CD8-positive, alpha-beta memory T cell (primary cell): ENCODE measurements around the gene TMEM266. TPM values are rescaled to one million over a fixed set of nuclear protein-coding genes. Genes with fewer than 3 reads are reported as not detected.

ENCODE experiments used
- CTCF ChIA-PET: fragments of 350-600 bp; sonication (Branson Sonifier 250); formaldehyde crosslinking; loops from one replicate; lab custom pipeline; 2021; ENCODE audit warnings: antibody characterized with exemption; lab: Charles Lee
- POLR2A ChIA-PET: fragments of 350-600 bp; sonication (Branson Sonifier 250); formaldehyde crosslinking; loops from one replicate; lab custom pipeline; 2021; ENCODE audit warnings: antibody characterized with exemption; lab: Charles Lee
- DNase-seq, 5 donors: peaks; one replicate each; pipeline versions ENCODE4 v3.0.0 to v3.0.0-alpha.2; 2020 to 2022; ENCODE audit warnings: mixed read lengths in 1 of 5
- H3K27ac ChIP-seq: one replicate; pipeline ENCODE4 v1.7.0; 2013; ENCODE audit warnings: low read depth, mild to moderate bottlenecking, low read length, moderate library complexity
- H3K27me3 ChIP-seq: 2 replicates; pipeline ENCODE4 v1.7.0; 2013; ENCODE audit warnings: low read length, mild to moderate bottlenecking; ENCODE audit not compliant: insufficient read depth, poor library complexity, severe bottlenecking
- H3K36me3 ChIP-seq: 2 replicates; pipeline ENCODE4 v1.7.0; 2013; ENCODE audit warnings: mild to moderate bottlenecking, low read length, moderate library complexity; ENCODE audit not compliant: insufficient read depth
- H3K4me1 ChIP-seq: 2 replicates; pipeline ENCODE4 v1.7.0; 2013; ENCODE audit warnings: mild to moderate bottlenecking, low read length, moderate library complexity; ENCODE audit not compliant: insufficient read depth
- H3K4me3 ChIP-seq: 2 replicates; pipeline ENCODE4 v1.7.0; 2013; ENCODE audit warnings: mild to moderate bottlenecking, low read length
- H3K9me3 ChIP-seq: 2 replicates; pipeline ENCODE4 v1.7.0; 2013; ENCODE audit warnings: mild to moderate bottlenecking, low read length
- H3K27ac Mint-ChIP-seq, 8 donors: one replicate each; pipeline ENCODE4 v1.8.0; 2020 to 2021; ENCODE audit warnings: mixed read lengths in 8 of 8, mild to moderate bottlenecking in 6 of 8, inconsistent platforms in 3 of 8, moderate library complexity in 3 of 8
- H3K27me3 Mint-ChIP-seq, 2 donors: one replicate each; pipeline ENCODE4 v1.8.0; 2020 to 2021; ENCODE audit warnings: mixed read lengths in 2 of 2, mild to moderate bottlenecking in 1 of 2, moderate library complexity in 1 of 2
- H3K36me3 Mint-ChIP-seq, 3 donors: one replicate each; pipeline ENCODE4 v1.8.0; 2020 to 2021; ENCODE audit warnings: mixed read lengths in 3 of 3, inconsistent platforms in 1 of 3, mild to moderate bottlenecking in 1 of 3
- H3K4me1 Mint-ChIP-seq, 3 donors: one replicate each; pipeline ENCODE4 v1.8.0; 2020 to 2021; ENCODE audit warnings: mixed read lengths in 3 of 3, inconsistent platforms in 1 of 3, mild to moderate bottlenecking in 1 of 3
- H3K4me3 Mint-ChIP-seq, 7 donors: one replicate each; pipeline ENCODE4 v1.8.0; 2020 to 2021; ENCODE audit warnings: mixed read lengths in 7 of 7, mild to moderate bottlenecking in 6 of 7, moderate library complexity in 4 of 7, inconsistent platforms in 2 of 7
- H3K9me3 Mint-ChIP-seq, 5 donors: one replicate each; pipeline ENCODE4 v1.8.0; 2020 to 2022; ENCODE audit warnings: mixed read lengths in 5 of 5, mild to moderate bottlenecking in 3 of 5, moderate library complexity in 2 of 5, inconsistent platforms in 1 of 5
- polyA plus RNA-seq: library from polyadenylated mRNA; unstranded; fragments of 300-500 nt; fragmentation: Illumina TruSeq; gene quantifications from one replicate; pipeline ENCODE4 v1.2.3, GENCODE V29; 2021
- total RNA-seq, 2 experiments: library from RNA; stranded (reverse); gene quantifications; one replicate each; pipeline ENCODE4 v1.2.3, GENCODE V29; 2021

Gene TMEM266
- total and polyA plus RNA-seq, 3 experiments from 2014 or later, result 0.11 TPM; not detected in 1

DNA sequence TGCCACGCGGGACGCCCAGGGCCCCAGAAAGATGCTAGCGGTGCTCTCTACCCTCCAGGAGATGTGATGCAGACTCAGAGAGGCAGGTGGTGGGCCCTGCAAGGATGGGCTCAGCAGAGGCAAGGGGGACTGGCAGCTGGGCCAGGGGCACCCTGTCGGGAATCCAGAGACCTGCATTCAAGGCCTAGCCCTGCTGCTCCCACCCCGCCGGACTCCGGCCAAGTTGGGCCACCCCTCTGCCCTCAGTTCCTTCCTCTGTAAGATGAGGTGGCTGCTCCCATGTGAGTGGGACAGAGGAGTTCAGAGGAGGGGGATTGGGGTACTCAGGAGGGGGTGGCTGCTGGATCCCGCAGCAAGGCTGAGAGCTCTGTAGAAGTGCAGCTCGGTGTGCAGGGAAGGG, 116.3 kb downstream of the TMEM266 start:
- no peak overlapping the region for H3K27ac Mint-ChIP-seq
- Histone ChIP-seq H3K4me3 (no peak overlapping the region), H3K27ac (no peak overlapping the region), H3K36me3 (no peaks in the 10 kb centered on the region), H3K9me3 (no peaks in the 10 kb centered on the region), H3K4me1 (peaks cover under 1% of the 10 kb centered on the region), H3K27me3 (no peaks in the 10 kb centered on the region)
- no peaks in the 10 kb centered on the region for H3K4me1 Mint-ChIP-seq
- H3K27me3 Mint-ChIP-seq, result peaks cover 24 to 54% of the 10 kb centered on the region in 2 donors
- peaks cover 0 to 2% (median 0%) of the 10 kb centered on the region in 5 donors for H3K9me3 Mint-ChIP-seq
- no peaks in the 10 kb centered on the region for H3K36me3 Mint-ChIP-seq
- POLR2A ChIA-PET, result no interaction called here
- CTCF ChIA-PET, result no interaction called here
- H3K4me3 Mint-ChIP-seq, result no peak overlapping the region
- no peak for DNase-seq

DNA sequence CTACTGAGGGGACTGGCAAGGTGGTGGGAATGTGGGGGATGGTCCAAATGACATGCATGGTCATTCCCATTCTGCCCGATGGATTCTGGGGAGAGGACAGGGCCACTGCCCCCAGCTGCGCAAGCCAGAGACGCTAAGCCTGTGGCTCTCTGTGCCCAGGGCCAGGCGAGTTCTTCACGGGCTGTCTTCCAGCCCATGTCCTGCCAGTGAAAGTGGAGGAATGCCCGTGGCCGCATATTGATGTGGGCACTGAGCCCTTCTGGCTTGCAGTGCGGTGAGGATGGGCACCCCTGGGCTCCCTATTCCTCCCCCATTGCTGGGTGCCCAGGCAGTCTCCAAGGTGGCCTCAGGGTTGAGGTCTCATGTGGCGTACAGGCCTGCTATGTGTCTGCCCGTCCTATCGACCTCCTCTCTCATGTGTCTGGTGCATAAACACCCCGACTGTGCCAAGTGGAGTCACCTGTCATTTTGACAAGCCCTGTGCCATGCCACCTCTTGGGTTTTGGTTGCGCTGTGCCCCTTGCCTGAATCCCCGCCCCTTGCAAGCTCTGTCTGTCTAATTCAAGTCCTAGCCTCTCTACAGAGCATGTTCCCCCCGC, 116.8 kb downstream of the TMEM266 start:
- Histone ChIP-seq H3K27ac (no peak overlapping the region), H3K27me3 (no peaks in the 10 kb centered on the region), H3K36me3 (no peaks in the 10 kb centered on the region), H3K4me3 (no peak overlapping the region), H3K4me1 (peaks cover 6% of the 10 kb centered on the region), H3K9me3 (no peaks in the 10 kb centered on the region)
- no peak for DNase-seq
- ChIA-PET POLR2A (no interaction called here), CTCF (no interaction called here)
- no peak overlapping the region for H3K27ac Mint-ChIP-seq
- no peak overlapping the region for H3K4me3 Mint-ChIP-seq
- H3K4me1 Mint-ChIP-seq, result peaks cover 2 to 5% (median 3%) of the 10 kb centered on the region in 3 donors
- no peaks in the 10 kb centered on the region for H3K36me3 Mint-ChIP-seq
- peaks cover 24 to 59% of the 10 kb centered on the region in 2 donors for H3K27me3 Mint-ChIP-seq
- peaks cover 0 to 2% (median 0%) of the 10 kb centered on the region in 5 donors for H3K9me3 Mint-ChIP-seq

DNA sequence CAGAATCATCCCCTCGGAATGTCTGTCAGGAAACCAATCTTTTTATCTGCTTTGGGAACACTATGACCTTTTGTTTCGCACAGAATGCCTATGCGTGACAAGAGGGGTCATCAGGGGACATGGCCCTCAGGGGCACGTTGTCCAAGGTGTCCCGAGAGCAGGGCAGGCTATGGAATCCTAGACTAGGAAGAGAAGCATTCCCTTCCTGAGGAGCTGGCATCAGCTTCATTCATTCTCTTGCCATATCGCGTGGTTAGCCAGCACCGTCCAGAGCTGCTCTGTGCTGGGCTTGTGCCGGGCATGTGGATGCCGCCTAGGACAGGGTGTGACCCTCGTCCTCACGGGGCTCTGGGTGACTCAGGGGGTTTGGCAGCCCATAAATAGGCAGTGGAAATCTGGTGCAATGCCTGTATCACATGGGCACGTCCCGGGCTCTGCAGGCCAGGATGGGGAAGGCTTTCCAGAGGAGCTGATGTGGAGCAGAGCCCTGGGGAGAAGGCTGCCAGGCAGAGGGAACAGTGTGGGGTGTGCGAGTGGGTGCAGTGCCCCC, 117.8 kb downstream of the TMEM266 start:
- no peak overlapping the region for H3K27ac Mint-ChIP-seq
- H3K36me3 Mint-ChIP-seq, result no peaks in the 10 kb centered on the region
- peaks cover 25 to 62% of the 10 kb centered on the region in 2 donors for H3K27me3 Mint-ChIP-seq
- no peaks in the 10 kb centered on the region for H3K36me3 ChIP-seq
- ChIA-PET POLR2A (no interaction called here), CTCF (no interaction called here)
- no peak overlapping the region for H3K4me3 ChIP-seq
- peaks cover 0 to 2% (median 0%) of the 10 kb centered on the region in 5 donors for H3K9me3 Mint-ChIP-seq
- no peak overlapping the region for H3K27ac ChIP-seq
- DNase-seq, result no peak
- no peaks in the 10 kb centered on the region for H3K9me3 ChIP-seq
- H3K4me3 Mint-ChIP-seq, result no peak overlapping the region
- no peaks in the 10 kb centered on the region for H3K27me3 ChIP-seq
- H3K4me1 ChIP-seq, result peaks cover 6% of the 10 kb centered on the region
- H3K4me1 Mint-ChIP-seq, result peaks cover 5 to 9% (median 7%) of the 10 kb centered on the region in 3 donors

DNA sequence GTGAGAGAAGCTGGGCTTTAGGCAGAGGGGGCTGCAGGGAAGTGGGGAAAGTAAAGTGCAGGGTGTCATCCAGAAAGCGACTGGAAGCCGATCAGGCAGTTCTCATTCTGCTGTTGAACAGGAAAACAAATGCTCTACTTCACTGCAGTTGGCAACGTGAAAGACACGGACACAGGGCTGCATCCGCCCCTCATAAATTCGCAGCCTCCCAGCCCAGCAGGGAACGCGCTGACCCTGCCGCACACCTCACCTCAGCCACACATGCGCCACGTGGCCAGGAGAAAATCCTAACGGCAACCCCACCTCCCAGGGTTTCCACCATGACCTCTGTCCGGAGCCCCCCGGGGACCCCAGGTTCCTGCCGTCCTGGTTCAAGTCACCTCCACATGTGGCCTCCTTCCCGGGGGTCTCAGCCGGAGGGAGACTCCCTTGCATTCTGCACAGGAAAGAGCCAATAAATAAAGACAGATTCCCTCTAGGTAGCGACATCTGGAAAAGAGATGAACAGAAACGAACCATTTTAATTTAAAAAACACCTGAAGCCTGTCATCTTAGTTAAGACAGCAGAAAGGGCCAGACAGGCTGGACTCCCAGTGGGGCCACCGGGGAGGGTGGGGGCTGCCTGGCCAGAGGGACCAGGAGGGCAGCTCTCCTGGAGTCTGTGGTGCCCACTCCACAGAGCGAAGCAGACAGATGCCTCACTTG, 118.7 kb downstream of the TMEM266 start:
- H3K36me3 Mint-ChIP-seq, result no peaks in the 10 kb centered on the region
- Histone ChIP-seq H3K36me3 (no peaks in the 10 kb centered on the region), H3K4me3 (no peak overlapping the region), H3K4me1 (peaks cover 6% of the 10 kb centered on the region), H3K27ac (no peak overlapping the region), H3K27me3 (no peaks in the 10 kb centered on the region), H3K9me3 (no peaks in the 10 kb centered on the region)
- H3K27me3 Mint-ChIP-seq, result peaks cover 26 to 57% of the 10 kb centered on the region in 2 donors
- H3K4me3 Mint-ChIP-seq, result no peak overlapping the region
- no peak for DNase-seq
- no peaks in the 10 kb centered on the region for H3K9me3 Mint-ChIP-seq
- peaks cover 5 to 9% (median 7%) of the 10 kb centered on the region in 3 donors for H3K4me1 Mint-ChIP-seq
- CTCF ChIA-PET, result no interaction called here
- H3K27ac Mint-ChIP-seq, result no peak overlapping the region
- POLR2A ChIA-PET, result no interaction called here

DNA sequence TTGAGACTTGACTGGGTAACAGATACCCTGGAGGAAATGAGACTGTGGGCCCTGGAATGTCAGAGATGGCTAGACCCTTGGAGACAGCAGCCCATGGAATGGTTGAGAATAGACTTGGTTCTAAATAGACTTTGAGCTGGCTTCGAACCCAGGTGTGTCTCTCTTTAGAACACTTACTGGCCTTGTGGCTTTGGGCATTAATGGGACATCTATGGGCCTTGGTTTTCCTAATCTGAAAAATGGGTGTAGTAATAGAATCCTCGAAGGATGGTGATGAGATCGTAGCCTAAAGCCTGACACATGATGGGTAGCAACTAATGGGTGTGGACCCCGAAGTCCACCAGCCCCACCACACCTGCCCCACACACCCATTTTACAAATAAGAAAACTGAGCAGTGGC, 119.2 kb downstream of the TMEM266 start:
- H3K36me3 Mint-ChIP-seq, result no peaks in the 10 kb centered on the region
- H3K9me3 ChIP-seq, result no peaks in the 10 kb centered on the region
- H3K27ac ChIP-seq, result no peak overlapping the region
- no peaks in the 10 kb centered on the region for H3K9me3 Mint-ChIP-seq
- H3K4me3 Mint-ChIP-seq, result no peak overlapping the region
- no peaks in the 10 kb centered on the region for H3K27me3 ChIP-seq
- H3K4me1 ChIP-seq, result peaks cover 6% of the 10 kb centered on the region
- H3K4me1 Mint-ChIP-seq, result peaks cover 5 to 9% (median 7%) of the 10 kb centered on the region in 3 donors
- H3K4me3 ChIP-seq, result no peak overlapping the region
- CTCF ChIA-PET, result no interaction called here
- POLR2A ChIA-PET, result no interaction called here
- H3K27ac Mint-ChIP-seq, result no peak overlapping the region
- no peaks in the 10 kb centered on the region for H3K36me3 ChIP-seq
- no peak for DNase-seq
- peaks cover 28 to 60% of the 10 kb centered on the region in 2 donors for H3K27me3 Mint-ChIP-seq

DNA sequence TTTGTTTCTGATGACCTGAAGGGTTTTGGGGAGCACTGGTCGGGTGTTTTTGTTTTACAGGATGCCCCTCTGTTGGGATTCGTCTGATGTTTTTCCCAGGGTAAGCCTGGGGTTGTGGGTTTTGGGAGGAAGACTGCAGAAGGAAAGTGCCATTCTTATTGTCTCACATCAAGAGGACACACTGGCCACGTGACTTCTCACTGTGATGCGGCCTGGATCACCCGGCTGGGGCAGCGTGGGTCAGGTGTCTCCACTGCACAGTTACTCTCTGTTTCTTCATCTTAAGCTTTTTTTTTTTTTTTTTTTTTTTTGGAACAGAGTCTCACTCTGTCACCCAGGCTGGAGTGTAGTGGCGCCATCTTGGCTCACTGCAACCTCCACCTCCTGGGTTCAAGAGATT, 120.5 kb downstream of the TMEM266 start:
- CTCF ChIA-PET, result no interaction called here
- no peaks in the 10 kb centered on the region for H3K27me3 ChIP-seq
- Mint-ChIP-seq H3K4me1 (peaks cover 5 to 9% (median 7%) of the 10 kb centered on the region in 3 donors), H3K4me3 (no peak overlapping the region), H3K27ac (no peak overlapping the region), H3K27me3 (peaks cover 25 to 59% of the 10 kb centered on the region in 2 donors), H3K36me3 (no peaks in the 10 kb centered on the region), H3K9me3 (no peaks in the 10 kb centered on the region)
- no peak overlapping the region for H3K27ac ChIP-seq
- H3K4me1 ChIP-seq, result peaks cover 6% of the 10 kb centered on the region
- no peak for DNase-seq
- H3K9me3 ChIP-seq, result no peaks in the 10 kb centered on the region
- no peaks in the 10 kb centered on the region for H3K36me3 ChIP-seq
- POLR2A ChIA-PET, result no interaction called here
- H3K4me3 ChIP-seq, result no peak overlapping the region

DNA sequence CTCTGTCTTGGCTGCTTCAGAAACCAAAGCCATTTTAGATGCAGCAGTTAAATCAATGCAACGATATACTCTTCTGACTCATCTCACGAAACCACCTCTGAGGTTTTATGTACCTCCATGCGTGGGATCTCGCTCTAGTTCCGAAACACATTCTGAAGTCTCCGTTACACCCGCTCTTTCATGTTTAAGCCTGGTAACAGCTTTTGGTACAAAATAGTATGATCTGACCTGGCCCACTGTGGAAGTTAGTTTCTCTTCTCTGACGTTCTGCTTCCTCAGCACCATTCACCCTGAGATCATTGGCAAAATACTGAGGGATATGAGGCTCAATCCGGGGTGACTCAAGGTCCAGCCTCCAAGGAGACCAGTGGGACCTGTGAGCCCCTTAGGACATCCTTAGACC, 121.9 kb downstream of the TMEM266 start:
- H3K27ac Mint-ChIP-seq, result peak overlapping the region in 3 of 8 donors; percentile 1 to 30 (median 4)
- no peaks in the 10 kb centered on the region for H3K36me3 Mint-ChIP-seq
- H3K4me3 ChIP-seq, result no peak overlapping the region
- H3K27ac ChIP-seq, result no peak overlapping the region
- no peaks in the 10 kb centered on the region for H3K9me3 Mint-ChIP-seq
- H3K27me3 Mint-ChIP-seq, result peaks cover 28 to 69% of the 10 kb centered on the region in 2 donors
- H3K9me3 ChIP-seq, result no peaks in the 10 kb centered on the region
- H3K4me3 Mint-ChIP-seq, result peak overlapping the region in 2 of 7 donors; percentile 13 to 24
- DNase-seq, result no peak
- POLR2A ChIA-PET, result no interaction called here
- no peaks in the 10 kb centered on the region for H3K36me3 ChIP-seq
- CTCF ChIA-PET, result interaction anchor here (1.4 kb wide), 1 partner anchor 9 kb away, joined by 4 read pairs; no protein-coding TSS in a partner anchor
- H3K27me3 ChIP-seq, result no peaks in the 10 kb centered on the region
- peaks cover 5 to 9% (median 7%) of the 10 kb centered on the region in 3 donors for H3K4me1 Mint-ChIP-seq
- H3K4me1 ChIP-seq, result peaks cover 6% of the 10 kb centered on the region

DNA sequence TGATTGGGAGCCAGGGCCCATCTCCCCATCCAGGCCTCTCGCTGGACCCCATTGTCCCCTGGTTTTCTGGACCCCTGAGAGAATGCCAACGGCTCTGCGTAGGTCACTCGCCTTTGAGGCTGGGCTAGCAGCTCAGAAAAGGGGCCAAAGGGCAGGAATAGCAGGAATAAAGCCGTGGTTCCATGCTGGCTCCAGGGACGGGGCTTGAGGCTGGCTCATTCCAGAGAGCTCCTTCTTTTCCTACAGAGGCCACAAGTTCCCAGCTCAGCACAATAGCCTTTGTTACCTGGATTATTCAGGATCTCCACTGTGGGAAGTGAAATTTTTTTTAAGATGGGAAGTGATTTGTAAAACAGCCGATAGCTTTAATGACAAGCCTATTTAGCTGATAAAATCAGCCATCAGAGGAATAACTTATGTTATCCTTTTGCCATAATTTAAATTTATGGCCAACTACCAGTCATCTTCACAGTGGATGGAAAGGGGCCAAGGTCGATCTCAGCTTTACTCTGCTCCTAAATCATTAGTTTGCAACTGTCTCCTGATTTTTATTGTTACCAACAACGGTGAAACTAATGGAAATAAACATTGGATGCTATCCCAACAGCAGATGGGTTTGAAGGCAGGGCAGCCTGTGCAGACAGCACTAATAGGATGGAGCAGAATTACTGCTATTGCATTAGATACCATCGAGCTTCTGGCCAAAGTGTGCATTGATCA, 124.3 kb downstream of the TMEM266 start:
- Histone ChIP-seq H3K27me3 (no peaks in the 10 kb centered on the region), H3K27ac (no peak overlapping the region), H3K4me1 (peaks cover 6% of the 10 kb centered on the region), H3K36me3 (no peaks in the 10 kb centered on the region), H3K4me3 (no peak overlapping the region), H3K9me3 (no peaks in the 10 kb centered on the region)
- Mint-ChIP-seq H3K27me3 (peaks cover 24 to 68% of the 10 kb centered on the region in 2 donors), H3K36me3 (no peaks in the 10 kb centered on the region), H3K4me3 (no peak overlapping the region), H3K9me3 (no peaks in the 10 kb centered on the region), H3K27ac (no peak overlapping the region), H3K4me1 (peaks cover 5 to 9% (median 7%) of the 10 kb centered on the region in 3 donors)
- CTCF ChIA-PET, result no interaction called here
- no peak for DNase-seq
- POLR2A ChIA-PET, result no interaction called here
